Endothelial cell (in vitro differentiated cells): ENCODE results near the gene NFX1. TPM values are rescaled to one million over a fixed set of nuclear protein-coding genes. Genes with fewer than 3 reads are reported as not detected.

Experiments used
- DNase-seq: peaks from one replicate; pipeline ENCODE4 v3.0.0; 2021; ENCODE audit warnings: low spot score
- H3K27ac Mint-ChIP-seq: one replicate; pipeline ENCODE4 v1.8.0; 2021; ENCODE audit warnings: mixed read lengths, inconsistent platforms; ENCODE audit not compliant: unreplicated experiment
- H3K27me3 Mint-ChIP-seq: one replicate; pipeline ENCODE4 v1.8.0; 2021; ENCODE audit warnings: mild to moderate bottlenecking, moderate library complexity, mixed read lengths, inconsistent platforms; ENCODE audit not compliant: unreplicated experiment
- H3K36me3 Mint-ChIP-seq: one replicate; pipeline ENCODE4 v1.8.0; 2021; ENCODE audit warnings: mild to moderate bottlenecking, low read depth, mixed read lengths, inconsistent platforms; ENCODE audit not compliant: unreplicated experiment
- H3K4me1 Mint-ChIP-seq: one replicate; pipeline ENCODE4 v1.8.0; 2021; ENCODE audit warnings: mild to moderate bottlenecking, mixed read lengths, inconsistent platforms; ENCODE audit not compliant: unreplicated experiment
- H3K4me3 Mint-ChIP-seq: one replicate; pipeline ENCODE4 v1.8.0; 2021; ENCODE audit warnings: mild to moderate bottlenecking, mixed read lengths, inconsistent platforms; ENCODE audit not compliant: unreplicated experiment
- H3K9me3 Mint-ChIP-seq: one replicate; pipeline ENCODE4 v1.8.0; 2021; ENCODE audit warnings: mixed read lengths, inconsistent platforms; ENCODE audit not compliant: unreplicated experiment
- CTCF ChIP-seq: fragments of 200-600 bp; sonication (generic); IDR thresholded peaks from one replicate; pipeline ENCODE4 v1.5.0; 2021; ENCODE audit warnings: antibody characterized with exemption; ENCODE audit not compliant: unreplicated experiment
- total RNA-seq: library from RNA; stranded (reverse); fragmentation: NEBNext Ultra II Directional; extraction: Animal tissue kit (Norgen Biotek cat#: 25700); gene quantifications from one replicate; pipeline ENCODE4 v1.2.1, GENCODE V29; 2021; ENCODE audit not compliant: unreplicated experiment

The NFX1 gene
- total RNA-seq, 1 donor from 2014 or later, result 33.5 TPM

- H3K36me3 Mint-ChIP-seq, result peaks cover 52% of the 10 kb centered on the region
- H3K27me3 Mint-ChIP-seq, result peaks cover 7% of the 10 kb centered on the region
- DNase-seq, result no peak
- no peak overlapping the region for H3K27ac Mint-ChIP-seq
- peaks cover 8% of the 10 kb centered on the region for H3K4me1 Mint-ChIP-seq
- no peak for TF ChIP-seq CTCF
- no peaks in the 10 kb centered on the region for H3K9me3 Mint-ChIP-seq
- no peak overlapping the region for H3K4me3 Mint-ChIP-seq
Measured at GRCh38 chr9:33366979-33367480, 76.7 kb downstream of the NFX1 start.

- Mint-ChIP-seq H3K27me3 (peaks cover 18% of the 10 kb centered on the region), H3K27ac (no peak overlapping the region), H3K4me3 (no peak overlapping the region), H3K36me3 (peaks cover 30% of the 10 kb centered on the region), H3K9me3 (no peaks in the 10 kb centered on the region), H3K4me1 (peaks cover 53% of the 10 kb centered on the region)
- TF ChIP-seq CTCF, result no peak
- no peak for DNase-seq
Measured at GRCh38 chr9:33372900-33373299, 82.6 kb downstream of the NFX1 start.

GRCh38 chr9:33374190-33374589 is 83.9 kb downstream of the NFX1 start:
- peaks cover 18% of the 10 kb centered on the region for H3K27me3 Mint-ChIP-seq
- H3K4me3 Mint-ChIP-seq, result no peak overlapping the region
- H3K27ac Mint-ChIP-seq, result no peak overlapping the region
- no peak for TF ChIP-seq CTCF
- peaks cover 25% of the 10 kb centered on the region for H3K36me3 Mint-ChIP-seq
- H3K4me1 Mint-ChIP-seq, result peaks cover 53% of the 10 kb centered on the region
- no peaks in the 10 kb centered on the region for H3K9me3 Mint-ChIP-seq
- no peak for DNase-seq

GRCh38 chr9:33374634-33375237 is 84.4 kb downstream of the NFX1 start:
- Mint-ChIP-seq H3K27ac (peak overlapping the region; percentile 79), H3K9me3 (no peaks in the 10 kb centered on the region), H3K4me1 (peaks cover 53% of the 10 kb centered on the region), H3K27me3 (peaks cover 18% of the 10 kb centered on the region), H3K4me3 (no peak overlapping the region), H3K36me3 (peaks cover 21% of the 10 kb centered on the region)
- DNase-seq, result peak; percentile 75
- peak; percentile 79 for TF ChIP-seq CTCF

- H3K27ac Mint-ChIP-seq, result peak overlapping the region; percentile 79
- H3K4me1 Mint-ChIP-seq, result peaks cover 53% of the 10 kb centered on the region
- no peaks in the 10 kb centered on the region for H3K9me3 Mint-ChIP-seq
- DNase-seq, result no peak
- peak; percentile 43 for TF ChIP-seq CTCF
- no peak overlapping the region for H3K4me3 Mint-ChIP-seq
- H3K27me3 Mint-ChIP-seq, result peaks cover 18% of the 10 kb centered on the region
- H3K36me3 Mint-ChIP-seq, result peaks cover 17% of the 10 kb centered on the region
Measured at GRCh38 chr9:33375238-33375840, 85.0 kb downstream of the NFX1 start.
